Hematopoietic multipotent progenitor cell treated with erythropoietin and hydrocortisone succinate and interleukin-3 and kit ligand, for 17 days (in vitro differentiated cells): ENCODE measurements around the gene CEP112.
"Not testable (repeated sequence)": the region's sequence is repeated elsewhere in the genome, so short reads cannot be mapped to it uniquely, and the experiment has no call there.

Experiments
- DNase-seq: peaks from one replicate; pipeline ENCODE4 v3.0.0-alpha.2; 2015; ENCODE audit warnings: low spot score

CEP112 gene

GRCh38 chr17:65733314-65733713, 458.6 kb downstream of the CEP112 start:
- DNase-seq, result no peak

- not testable (repeated sequence) for DNase-seq
These were observed 459.3 kb downstream of the CEP112 start for GRCh38 chr17:65732667-65733066.

- DNase-seq, result no peak
These were observed 461.2 kb downstream of the CEP112 start for GRCh38 chr17:65730711-65731169.

- no peak for DNase-seq
These were observed 462.7 kb downstream of the CEP112 start for GRCh38 chr17:65729207-65729606.

GRCh38 chr17:65727832-65728231, 464.1 kb downstream of the CEP112 start:
- no peak for DNase-seq

- no peak for DNase-seq
These were observed 464.7 kb downstream of the CEP112 start for GRCh38 chr17:65727246-65727645.

- DNase-seq, result no peak
These were observed 468.3 kb downstream of the CEP112 start for GRCh38 chr17:65723431-65724151.

GRCh38 chr17:65718601-65719000, 473.3 kb downstream of the CEP112 start:
- DNase-seq, result no peak

- DNase-seq, result no peak
These were observed 479.3 kb downstream of the CEP112 start for GRCh38 chr17:65712383-65713267.

GRCh38 chr17:65711671-65712276, 480.2 kb downstream of the CEP112 start:
- DNase-seq, result no peak

- no peak for DNase-seq
These were observed 484.2 kb downstream of the CEP112 start for GRCh38 chr17:65707780-65708179.

- no peak for DNase-seq
These were observed 487.2 kb downstream of the CEP112 start for GRCh38 chr17:65704731-65705130.

- DNase-seq, result no peak
These were observed 488.0 kb downstream of the CEP112 start for GRCh38 chr17:65703891-65704290.

- no peak for DNase-seq
These were observed 492.5 kb downstream of the CEP112 start for GRCh38 chr17:65699459-65699858.

GRCh38 chr17:65698381-65699061, 493.4 kb downstream of the CEP112 start:
- DNase-seq, result no peak

- no peak for DNase-seq
These were observed 494.3 kb downstream of the CEP112 start for GRCh38 chr17:65697661-65698060.

- no peak for DNase-seq
These were observed 495.1 kb downstream of the CEP112 start for GRCh38 chr17:65696739-65697394.

GRCh38 chr17:65694601-65695000, 497.3 kb downstream of the CEP112 start:
- no peak for DNase-seq

- DNase-seq, result no peak
These were observed 501.2 kb downstream of the CEP112 start for GRCh38 chr17:65690626-65691310.

- no peak for DNase-seq
These were observed 503.6 kb downstream of the CEP112 start for GRCh38 chr17:65688307-65688706.

GRCh38 chr17:65685110-65685509, 506.8 kb downstream of the CEP112 start:
- no peak for DNase-seq
